ENCODE measurements around the gene CHRNA1.

GRCh38 chr2:174740721-174741120, 23.6 kb downstream of the CHRNA1 start:
- TF ChIP-seq CTCF (conservative IDR thresholded peaks at IDR 0.05; ENCODE audit: low read length), result no peak
- TF ChIP-seq EZH2phosphoT487 (IDR thresholded peaks at IDR 0.05; ENCODE audit: borderline replicate concordance, low read depth, low read length), result no peak
